WTC11 (cell line): ENCODE data around the gene GPATCH3.
"Not testable (repeated sequence)": the region's sequence is repeated elsewhere in the genome, so short reads cannot be mapped to it uniquely, and the experiment has no call there.

Experiments used
- CTCF ChIP-seq: fragments of 200-600 bp; IDR thresholded peaks from 2 replicates; pipeline ENCODE4 v1.8.0; 2022; ENCODE audit warnings: antibody characterized with exemption
- EMX1 ChIP-seq: fragments of 250-450 bp; sonication (Bioruptor Pico); IDR thresholded peaks from 2 replicates; pipeline ENCODE4 v1.8.0; 2021; ENCODE audit warnings: mild to moderate bottlenecking
- FOXK1 ChIP-seq: sonication (generic); formaldehyde crosslinking; IDR thresholded peaks from 2 replicates; pipeline ENCODE4 v1.8.0; 2022; ENCODE audit warnings: mild to moderate bottlenecking, moderate library complexity, missing genetic modification reagents
- JUN ChIP-seq: sonication (generic); formaldehyde crosslinking; IDR thresholded peaks from 2 replicates; pipeline ENCODE4 v1.8.0; 2023; ENCODE audit warnings: mild to moderate bottlenecking, missing genetic modification reagents
- MAX ChIP-seq: sonication (generic); formaldehyde crosslinking; IDR thresholded peaks from 2 replicates; pipeline ENCODE4 v1.8.0; 2022; ENCODE audit warnings: mild to moderate bottlenecking, missing genetic modification reagents
- MXD4 ChIP-seq: fragments of 250-450 bp; sonication (Bioruptor Pico); IDR thresholded peaks from 2 replicates; pipeline ENCODE4 v1.8.0; 2021; ENCODE audit warnings: mild to moderate bottlenecking, moderate library complexity, borderline replicate concordance
- SMAD4 ChIP-seq: sonication (generic); formaldehyde crosslinking; IDR thresholded peaks from 2 replicates; pipeline ENCODE4 v1.8.0; 2022; ENCODE audit warnings: mild to moderate bottlenecking, missing genetic modification reagents
- ZNF138 ChIP-seq: sonication (generic); formaldehyde crosslinking; conservative IDR thresholded peaks from 2 replicates; pipeline ENCODE4 v1.8.1; 2022; ENCODE audit warnings: mild to moderate bottlenecking, moderate library complexity, missing genetic modification reagents
- ZNF512 ChIP-seq: sonication (generic); formaldehyde crosslinking; IDR thresholded peaks from 2 replicates; pipeline ENCODE4 v1.8.1; 2022; ENCODE audit warnings: missing genetic modification reagents, borderline replicate concordance

GRCh38 chr1:26948725-26949057, 48.4 kb upstream of the GPATCH3 start:
- not testable (repeated sequence) for TF ChIP-seq ZNF512 (CRISPR knock-in tag); SMAD4 (CRISPR knock-in tag); CTCF; MXD4 (CRISPR knock-in tag); EMX1 (CRISPR knock-in tag); JUN (CRISPR knock-in tag); ZNF138 (CRISPR knock-in tag); MAX; FOXK1
